AML-193 (cell line): ENCODE results near the gene NRXN3.

Experiments used
- DNase-seq, 2 experiments: peaks; one replicate each; lab custom pipeline; 2025; lab: John Stamatoyannopoulos, UW

Gene NRXN3

DNA sequence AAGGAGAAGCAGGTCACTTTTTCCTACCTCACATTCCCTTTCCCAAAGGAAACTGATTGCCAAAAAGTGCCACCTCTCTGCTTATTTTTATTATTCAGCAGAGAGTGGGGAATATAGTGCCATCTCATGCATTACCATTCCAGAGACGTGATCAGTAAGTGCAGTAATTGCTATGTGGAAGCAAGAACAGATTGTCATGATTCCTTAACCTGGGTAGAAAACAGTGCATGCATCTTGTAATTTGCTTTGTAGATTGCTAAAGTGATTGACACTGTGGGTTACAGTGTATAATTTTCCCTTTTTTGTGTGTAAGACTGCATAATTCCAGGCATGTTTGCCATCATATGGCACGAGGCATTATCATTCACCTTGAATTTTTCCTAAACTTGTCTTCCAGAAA lies 1708.6 kb downstream of the NRXN3 start:
- no peak for DNase-seq

DNA sequence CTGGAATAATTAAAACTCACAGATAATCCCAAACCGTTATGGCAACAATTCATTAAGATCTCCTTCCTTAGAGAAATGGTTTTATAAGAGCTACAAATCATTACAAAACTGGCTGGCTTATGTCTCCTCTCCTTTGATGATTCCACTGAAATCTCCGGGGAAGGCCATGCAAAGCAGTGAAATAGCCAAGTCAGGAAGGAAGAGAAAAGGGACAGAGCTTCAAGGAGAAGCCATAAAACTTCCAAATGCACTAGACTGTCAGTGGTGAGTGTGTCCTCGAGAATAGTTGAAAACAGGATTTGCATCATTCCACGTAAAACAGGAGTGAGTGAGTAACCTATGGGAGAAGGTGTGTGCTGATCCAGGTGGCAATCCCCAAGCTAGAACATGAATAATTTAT lies 1711.1 kb downstream of the NRXN3 start:
- no peak for DNase-seq

DNA sequence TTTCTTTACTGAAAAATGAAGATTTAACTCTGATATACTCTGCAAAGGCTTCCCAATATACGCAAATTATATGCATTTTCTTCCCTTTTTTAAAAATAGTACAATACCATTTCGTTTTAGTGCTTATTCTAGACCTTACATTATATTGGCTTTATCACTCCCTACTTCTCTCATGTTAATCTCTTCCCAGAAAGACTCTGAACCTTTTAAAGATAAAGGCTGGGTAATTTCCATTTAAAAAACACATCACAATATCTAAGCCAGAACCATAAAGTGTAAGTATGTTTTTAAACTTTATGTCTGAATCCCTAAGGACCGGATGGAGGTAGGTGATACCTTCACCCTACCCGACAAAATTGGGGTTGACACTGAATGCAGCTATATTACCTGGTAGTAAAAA lies 1720.4 kb downstream of the NRXN3 start:
- DNase-seq = no peak

DNA sequence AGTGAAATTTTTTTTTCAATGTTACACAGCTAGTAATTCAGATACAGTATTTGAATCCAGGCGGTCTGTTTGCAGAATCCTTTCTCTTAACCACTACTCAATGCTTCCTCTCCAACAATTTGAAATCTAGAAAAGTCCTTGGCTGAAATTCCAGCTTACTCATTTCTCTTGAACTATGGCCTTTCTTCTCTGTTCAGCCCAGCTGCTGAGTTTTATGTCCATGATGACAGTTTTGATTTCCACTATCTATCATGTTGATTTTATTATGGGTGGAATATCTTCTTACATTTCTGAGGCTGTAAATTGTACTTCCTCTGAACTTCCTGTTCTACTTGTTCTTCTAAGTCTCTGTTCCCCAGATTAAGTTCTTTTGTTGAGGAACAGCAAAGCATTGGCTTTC lies 1725.8 kb downstream of the NRXN3 start:
- no peak for DNase-seq

DNA sequence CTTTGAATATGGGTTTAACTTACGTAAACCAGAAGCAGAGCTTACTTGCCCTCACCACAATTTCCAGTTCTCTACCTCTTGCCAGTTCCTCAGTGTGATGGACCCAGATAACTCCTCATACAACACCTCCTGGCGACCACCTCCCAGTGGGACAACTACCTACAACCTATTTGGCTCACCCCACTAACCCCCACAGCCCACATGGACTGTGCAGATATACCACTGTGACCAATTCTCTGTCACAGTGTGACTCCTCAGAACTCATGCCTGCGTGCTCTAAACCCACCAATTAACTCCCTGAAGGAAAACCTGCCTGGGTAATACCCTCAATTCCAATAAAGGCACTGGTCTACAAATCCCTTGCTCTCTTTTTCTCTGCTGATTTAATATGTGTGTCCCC lies 1729.4 kb downstream of the NRXN3 start:
- no peak for DNase-seq

DNA sequence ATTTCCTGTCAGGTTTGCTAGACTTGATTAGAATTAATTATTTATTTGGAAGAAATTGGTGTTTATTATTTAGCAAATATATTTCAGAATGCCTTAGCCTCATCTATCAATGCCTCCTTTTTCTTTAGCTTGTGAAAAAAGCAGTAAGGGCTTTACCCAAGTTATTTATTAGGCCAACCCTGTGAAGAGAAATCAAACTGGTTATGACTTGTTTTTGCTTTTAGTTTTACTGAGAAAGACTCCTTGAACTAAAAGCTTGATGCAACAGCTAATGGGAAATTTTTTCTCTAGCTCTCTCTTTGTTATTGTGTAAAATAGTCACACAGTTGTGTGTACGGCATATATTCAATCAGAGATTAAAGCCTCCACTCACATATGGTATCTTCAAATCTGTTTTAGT lies 1734.3 kb downstream of the NRXN3 start:
- no peak for DNase-seq

DNA sequence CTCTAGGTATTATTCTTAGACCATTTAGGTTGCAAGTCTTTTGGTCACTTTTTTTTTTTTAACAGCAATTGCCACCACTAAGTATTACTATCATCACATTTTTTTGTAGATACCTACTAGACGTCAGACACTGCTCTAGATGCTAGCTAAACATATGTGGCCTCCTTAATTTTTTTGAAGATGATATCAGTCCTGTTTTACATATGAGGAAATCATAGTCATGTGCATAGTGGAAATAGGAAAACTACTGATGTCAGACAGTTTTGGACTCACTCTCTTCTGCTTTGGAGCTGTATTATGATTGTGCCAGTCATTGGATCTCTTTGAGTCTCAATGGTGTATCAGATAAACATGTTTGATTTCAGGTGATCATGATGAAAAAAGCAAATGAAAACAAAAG lies 1736.8 kb downstream of the NRXN3 start:
- no peak for DNase-seq

DNA sequence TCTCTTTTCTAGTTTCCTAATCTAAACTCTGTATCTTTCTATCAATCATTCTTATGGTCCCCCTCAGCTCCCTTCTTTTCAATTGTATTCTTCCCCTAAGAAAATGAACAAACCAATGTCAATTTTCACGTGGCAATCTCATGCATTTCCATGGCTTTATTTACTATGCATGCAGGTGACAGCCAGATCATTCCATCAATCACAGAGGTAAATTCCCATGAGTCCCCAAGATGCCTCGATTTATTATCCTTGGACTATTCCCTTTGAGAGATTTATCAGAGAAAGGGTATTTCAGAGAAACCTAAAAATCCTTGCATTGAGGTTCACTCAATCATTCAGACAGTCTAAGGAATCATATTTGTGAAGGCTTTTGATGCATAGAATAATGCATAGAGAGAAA lies 1739.9 kb downstream of the NRXN3 start:
- no peak for DNase-seq

DNA sequence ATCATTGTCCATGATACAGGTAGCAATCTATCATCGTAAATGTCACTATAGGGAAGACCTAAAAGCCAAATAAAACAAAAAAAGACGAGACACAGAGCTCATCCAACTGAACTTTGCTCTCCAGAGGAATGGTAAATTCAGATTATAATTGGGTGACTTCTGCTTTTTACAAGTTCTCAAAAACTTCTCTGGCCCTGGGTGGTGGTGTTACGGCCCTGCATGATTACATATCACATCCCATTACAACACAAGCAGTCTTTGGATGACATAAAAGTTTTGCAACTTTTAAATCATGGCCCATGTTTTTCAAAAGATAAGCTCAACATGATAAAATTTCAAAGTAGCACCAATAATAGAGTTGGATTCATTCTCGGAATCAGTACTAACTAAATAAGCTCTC lies 1741.6 kb downstream of the NRXN3 start:
- DNase-seq = no peak

DNA sequence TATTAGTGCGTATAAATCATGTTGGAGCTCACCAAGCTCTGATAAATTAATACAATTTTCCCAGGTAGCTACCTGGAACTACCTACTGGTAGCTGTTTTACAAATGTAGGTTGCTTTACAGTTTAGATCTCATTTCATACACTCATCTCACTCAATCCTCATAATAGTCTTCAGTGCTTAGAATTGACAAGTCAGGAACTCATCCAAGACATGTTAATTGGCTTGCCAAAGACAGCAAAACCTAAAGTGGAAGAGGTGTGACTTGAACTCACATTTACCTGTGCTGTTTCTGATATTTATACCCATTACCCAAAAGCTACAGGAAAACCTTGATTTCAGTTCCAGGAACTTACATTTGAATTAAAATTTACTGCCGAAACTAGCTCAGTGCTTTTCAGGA lies 1744.4 kb downstream of the NRXN3 start:
- DNase-seq = no peak

DNA sequence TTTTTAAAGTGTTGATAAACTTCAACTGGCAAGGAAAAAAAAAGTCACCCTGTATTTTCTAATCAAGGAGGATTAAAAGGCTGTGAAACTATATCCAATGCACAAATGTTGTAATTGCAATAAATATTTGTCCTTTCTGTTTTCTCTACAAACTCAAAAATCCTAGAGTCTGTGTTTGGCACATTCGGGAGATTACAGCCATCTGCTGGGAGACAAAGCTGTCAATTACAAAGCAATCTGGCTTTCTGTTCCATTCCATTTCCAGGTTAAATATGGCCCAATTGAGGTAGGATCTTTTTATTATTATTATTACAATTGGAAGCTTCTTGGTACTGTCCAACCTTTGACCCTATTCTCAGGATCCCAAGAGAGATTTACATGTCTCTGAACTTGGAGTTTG lies 1745.2 kb downstream of the NRXN3 start:
- no peak for DNase-seq

DNA sequence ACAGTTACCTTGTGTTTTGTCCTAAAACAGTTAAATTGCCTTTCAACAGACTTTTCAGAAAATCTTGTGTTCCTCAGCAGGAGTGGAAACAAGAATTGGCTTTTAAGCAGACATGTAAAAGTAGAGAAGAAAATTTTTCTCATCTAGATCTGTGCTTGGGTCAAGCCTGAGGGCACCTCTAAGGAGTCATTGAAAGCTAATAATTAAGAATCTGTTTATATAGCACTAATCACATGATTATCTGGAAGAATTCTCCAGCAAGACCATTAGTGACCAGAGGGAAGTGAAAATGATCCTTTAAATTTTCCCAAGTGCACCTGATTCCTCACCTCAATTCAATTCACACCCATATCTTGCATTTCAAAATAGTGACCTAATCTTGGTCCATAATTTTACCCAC lies 1746.1 kb downstream of the NRXN3 start:
- no peak for DNase-seq

DNA sequence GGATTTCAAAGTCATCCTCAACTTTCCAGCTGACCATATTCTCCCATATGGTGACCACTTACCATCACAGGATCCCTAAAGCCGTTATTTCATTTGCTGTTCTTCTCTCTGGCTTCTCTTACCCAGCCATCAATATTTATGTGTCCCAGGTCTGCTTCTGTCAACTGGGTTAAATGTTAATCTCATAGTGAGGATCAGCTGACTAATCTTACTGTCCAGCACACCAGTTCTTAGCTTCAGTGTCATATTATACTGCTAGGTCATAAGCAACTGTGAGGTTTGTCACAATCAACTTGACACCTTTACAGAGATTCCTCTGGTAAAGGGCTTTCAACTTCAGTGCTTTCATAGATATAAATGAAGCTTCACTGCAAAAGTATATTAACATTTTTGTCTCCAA lies 1746.7 kb downstream of the NRXN3 start:
- DNase-seq = no peak
